Endodermal cell (in vitro differentiated cells): ENCODE measurements around the gene KAZN. TPM values are rescaled to one million over a fixed set of nuclear protein-coding genes. Genes with fewer than 3 reads are reported as not detected.

ENCODE experiments used
- DNase-seq: peaks from one replicate; pipeline ENCODE4 v3.0.0-alpha.2; 2017
- H3K27ac ChIP-seq: 2 replicates; pipeline ENCODE4 v1.5.1; 2013; ENCODE audit warnings: mild to moderate bottlenecking, low read depth, low read length, moderate library complexity
- H3K27me3 ChIP-seq: 2 replicates; pipeline ENCODE4 v1.6.1; 2013; ENCODE audit warnings: mild to moderate bottlenecking, low read length, moderate library complexity; ENCODE audit not compliant: insufficient read depth, control insufficient read depth, poor library complexity, severe bottlenecking
- H3K36me3 ChIP-seq: 2 replicates; pipeline ENCODE4 v1.7.0; 2013; ENCODE audit warnings: mild to moderate bottlenecking, low read length, moderate library complexity; ENCODE audit not compliant: control insufficient read depth, insufficient read depth
- H3K4me1 ChIP-seq: one replicate; pipeline ENCODE4 v1.7.0; 2013; ENCODE audit warnings: low read length; ENCODE audit not compliant: control insufficient read depth, insufficient read depth
- H3K4me3 ChIP-seq: 2 replicates; pipeline ENCODE4 v1.5.1; 2013; ENCODE audit warnings: mild to moderate bottlenecking, low read length, moderate library complexity
- H3K9ac ChIP-seq: 2 replicates; pipeline ENCODE4 v1.6.1; 2013; ENCODE audit warnings: mild to moderate bottlenecking, low read length, moderate library complexity; ENCODE audit not compliant: poor library complexity, severe bottlenecking; ENCODE audit errors: extremely low read depth
- H3K9me3 ChIP-seq: 2 replicates; pipeline ENCODE4 v1.6.1; 2013; ENCODE audit warnings: mild to moderate bottlenecking, low read length, moderate library complexity; ENCODE audit not compliant: control insufficient read depth
- H3K27ac Mint-ChIP-seq: 2 replicates; pipeline ENCODE4 v1.8.0; 2020; ENCODE audit warnings: mixed read lengths
- H3K27me3 Mint-ChIP-seq: 2 replicates; pipeline ENCODE4 v1.8.0; 2021; ENCODE audit warnings: mild to moderate bottlenecking, mixed read lengths; ENCODE audit not compliant: insufficient read depth
- H3K36me3 Mint-ChIP-seq: 2 replicates; pipeline ENCODE4 v1.8.0; 2020; ENCODE audit warnings: low read depth, mixed read lengths
- H3K4me1 Mint-ChIP-seq: 2 replicates; pipeline ENCODE4 v1.8.0; 2020; ENCODE audit warnings: mixed read lengths
- H3K4me3 Mint-ChIP-seq: 2 replicates; pipeline ENCODE4 v1.8.0; 2020; ENCODE audit warnings: mild to moderate bottlenecking, moderate library complexity, mixed read lengths
- H3K9me3 Mint-ChIP-seq: 2 replicates; pipeline ENCODE4 v1.8.0; 2020; ENCODE audit warnings: mild to moderate bottlenecking, mixed read lengths
- CTCF ChIP-seq: fragments of 200-600 bp; sonication (generic); conservative IDR thresholded peaks from 2 replicates; pipeline ENCODE4 v1.5.0; 2021; ENCODE audit warnings: antibody characterized with exemption, mild to moderate bottlenecking
- WGBS, 2 experiments: methylation state at CpG; one replicate each; pipeline versions ENCODE4 v1.1.5 to v1.1.7; 2013; ENCODE audit warnings: missing lambda C conversion rate in 2 of 2, mixed read lengths in 1 of 2; ENCODE audit not compliant: insufficient coverage in 1 of 2, insufficient read length in 1 of 2; 5-methylcytosine and 5-hydroxymethylcytosine counted together
- total RNA-seq, 2 donors: library from RNA; stranded (reverse); fragmentation: NEBNext Ultra II Directional in 1 of 2; extraction: Animal tissue kit (Norgen Biotek cat#: 25700) in 1 of 2; gene quantifications; 2 replicates in 1 of 2; 3 replicates in 1 of 2; pipeline ENCODE4 v1.2.1, GENCODE V29; 2021

Gene KAZN
- total RNA-seq, 2 donors from 2014 or later: 12.4 to 13.9 TPM

GRCh38 chr1:14887044-14887566 is 288.6 kb downstream of the KAZN start:
- TF ChIP-seq CTCF: no peak
- Histone ChIP-seq H3K27ac (no peak overlapping the region), H3K9me3 (no peaks in the 10 kb centered on the region), H3K4me1 (no peaks in the 10 kb centered on the region), H3K36me3 (no peaks in the 10 kb centered on the region), H3K27me3 (no peaks in the 10 kb centered on the region), H3K4me3 (no peak overlapping the region), H3K9ac (no peak overlapping the region)
- WGBS, 2 experiments: 93 to 96% methylated on average over 4 to 5 of the region's 5 CpGs
- Mint-ChIP-seq H3K9me3 (no peaks in the 10 kb centered on the region), H3K36me3 (no peaks in the 10 kb centered on the region), H3K27me3 (no peaks in the 10 kb centered on the region), H3K4me3 (no peak overlapping the region), H3K27ac (no peak overlapping the region), H3K4me1 (peaks cover 7% of the 10 kb centered on the region)
- no peak for DNase-seq

- Mint-ChIP-seq H3K4me1 (peaks cover 4% of the 10 kb centered on the region), H3K36me3 (no peaks in the 10 kb centered on the region), H3K27me3 (no peaks in the 10 kb centered on the region), H3K27ac (no peak overlapping the region), H3K9me3 (no peaks in the 10 kb centered on the region), H3K4me3 (no peak overlapping the region)
- WGBS, 2 experiments: 76 to 91% methylated on average over 8 to 13 of the region's 13 CpGs
- Histone ChIP-seq H3K9me3 (no peaks in the 10 kb centered on the region), H3K27ac (no peak overlapping the region), H3K4me1 (no peaks in the 10 kb centered on the region), H3K27me3 (no peaks in the 10 kb centered on the region), H3K36me3 (no peaks in the 10 kb centered on the region), H3K9ac (no peak overlapping the region), H3K4me3 (no peak overlapping the region)
- no peak for DNase-seq
- TF ChIP-seq CTCF: no peak
These were observed 289.4 kb downstream of the KAZN start for GRCh38 chr1:14887764-14888350.

- H3K36me3 Mint-ChIP-seq: no peaks in the 10 kb centered on the region
- H3K27me3 Mint-ChIP-seq: no peaks in the 10 kb centered on the region
- 83 to 91% methylated on average over 1 to 10 of the region's 10 CpGs for WGBS, 2 experiments
These were observed 289.9 kb downstream of the KAZN start for GRCh38 chr1:14888374-14888773.

More at GRCh38 chr1:14888374-14888773, 289.9 kb downstream of the KAZN start:
- Histone ChIP-seq H3K4me1 (no peaks in the 10 kb centered on the region), H3K36me3 (no peaks in the 10 kb centered on the region), H3K27ac (no peak overlapping the region), H3K4me3 (no peak overlapping the region), H3K27me3 (no peaks in the 10 kb centered on the region), H3K9ac (no peak overlapping the region), H3K9me3 (no peaks in the 10 kb centered on the region)
- no peak overlapping the region for H3K4me3 Mint-ChIP-seq
- H3K4me1 Mint-ChIP-seq: peaks cover 4% of the 10 kb centered on the region
- no peak for TF ChIP-seq CTCF
- no peak overlapping the region for H3K27ac Mint-ChIP-seq
- no peak for DNase-seq
- no peaks in the 10 kb centered on the region for H3K9me3 Mint-ChIP-seq
